Transverse colon (tissue), 3 donors: ENCODE measurements around the gene SEL1L3.

Experiments used
- CTCF ChIP-seq, 5 experiments: fragments of 200-600 bp in 3 of 5; fragments of 450-650 bp in 2 of 5; sonication (generic) in 3 of 5; IDR thresholded peaks; 1 replicate in 2 of 5; 2 replicates in 3 of 5; pipeline ENCODE4 v1.5.1; 2016 to 2017; ENCODE audit warnings: antibody characterized with exemption in 5 of 5, inconsistent platforms in 3 of 5, mild to moderate bottlenecking in 2 of 5, moderate library complexity in 1 of 5
- EP300 ChIP-seq: sonication (generic); formaldehyde crosslinking; IDR thresholded peaks from one replicate; pipeline ENCODE4 v1.6.1; 2017; ENCODE audit warnings: antibody characterized with exemption, low read depth
- POLR2A ChIP-seq: fragments of 450-650 bp; IDR thresholded peaks from one replicate; pipeline ENCODE4 v1.6.1; 2016; ENCODE audit warnings: antibody characterized with exemption, mild to moderate bottlenecking, moderate library complexity

GRCh38 chr4:25865586-25865985, 2.8 kb upstream of the SEL1L3 start:
- no peak for TF ChIP-seq EP300
- TF ChIP-seq POLR2A: no peak
- TF ChIP-seq CTCF (IDR thresholded peaks at IDR 0.05): no peak
